NCI-H187 (cell line): ENCODE measurements around the gene DTNB.
A peak's percentile ranks its signal among the peaks of the same experiment; 100 is the strongest.

Experiments used
- DNase-seq, 2 experiments: peaks; one replicate each; lab custom pipeline; 2025; lab: John Stamatoyannopoulos, UW

The DTNB gene

GRCh38 chr2:25341011-25341727 lies 332.2 kb downstream of the DTNB start:
- peak in 1 of 2 experiments; percentile 19 for DNase-seq

GRCh38 chr2:25340181-25340921 lies 333.0 kb downstream of the DTNB start:
- DNase-seq = peak; percentile 24 to 29

GRCh38 chr2:25339791-25340180 lies 333.6 kb downstream of the DTNB start:
- DNase-seq = peak; percentile 57 to 58

- DNase-seq = no peak
These were observed 334.1 kb downstream of the DTNB start for GRCh38 chr2:25339211-25339674.

GRCh38 chr2:25338401-25338800 lies 335.0 kb downstream of the DTNB start:
- no peak for DNase-seq

GRCh38 chr2:25337891-25338290 lies 335.5 kb downstream of the DTNB start:
- no peak for DNase-seq

GRCh38 chr2:25337276-25337675 lies 336.1 kb downstream of the DTNB start:
- DNase-seq = no peak

- no peak for DNase-seq
These were observed 337.0 kb downstream of the DTNB start for GRCh38 chr2:25336383-25336841.

GRCh38 chr2:25335971-25336370 lies 337.4 kb downstream of the DTNB start:
- no peak for DNase-seq

GRCh38 chr2:25335204-25335603 lies 338.2 kb downstream of the DTNB start:
- DNase-seq = no peak

- no peak for DNase-seq
These were observed 338.9 kb downstream of the DTNB start for GRCh38 chr2:25334482-25334881.

GRCh38 chr2:25333981-25334380 lies 339.4 kb downstream of the DTNB start:
- no peak for DNase-seq

- DNase-seq = no peak
These were observed 340.8 kb downstream of the DTNB start for GRCh38 chr2:25332571-25332970.

GRCh38 chr2:25331686-25332365 lies 341.6 kb downstream of the DTNB start:
- no peak for DNase-seq

- DNase-seq = no peak
These were observed 342.4 kb downstream of the DTNB start for GRCh38 chr2:25330937-25331336.

- no peak for DNase-seq
These were observed 343.1 kb downstream of the DTNB start for GRCh38 chr2:25330273-25330672.

GRCh38 chr2:25328152-25329085 lies 345.0 kb downstream of the DTNB start:
- no peak for DNase-seq
